GM19395 (cell line): ENCODE results near the gene CDK5R2.

ENCODE experiments used
- ATAC-seq: cut with Tn5 transposase; IDR thresholded peaks from one replicate; pipeline ENCODE4 v1.9.1; 2021; ENCODE audit warnings: mild to moderate bottlenecking, moderate library complexity; ENCODE audit not compliant: unreplicated experiment

The CDK5R2 gene

DNA sequence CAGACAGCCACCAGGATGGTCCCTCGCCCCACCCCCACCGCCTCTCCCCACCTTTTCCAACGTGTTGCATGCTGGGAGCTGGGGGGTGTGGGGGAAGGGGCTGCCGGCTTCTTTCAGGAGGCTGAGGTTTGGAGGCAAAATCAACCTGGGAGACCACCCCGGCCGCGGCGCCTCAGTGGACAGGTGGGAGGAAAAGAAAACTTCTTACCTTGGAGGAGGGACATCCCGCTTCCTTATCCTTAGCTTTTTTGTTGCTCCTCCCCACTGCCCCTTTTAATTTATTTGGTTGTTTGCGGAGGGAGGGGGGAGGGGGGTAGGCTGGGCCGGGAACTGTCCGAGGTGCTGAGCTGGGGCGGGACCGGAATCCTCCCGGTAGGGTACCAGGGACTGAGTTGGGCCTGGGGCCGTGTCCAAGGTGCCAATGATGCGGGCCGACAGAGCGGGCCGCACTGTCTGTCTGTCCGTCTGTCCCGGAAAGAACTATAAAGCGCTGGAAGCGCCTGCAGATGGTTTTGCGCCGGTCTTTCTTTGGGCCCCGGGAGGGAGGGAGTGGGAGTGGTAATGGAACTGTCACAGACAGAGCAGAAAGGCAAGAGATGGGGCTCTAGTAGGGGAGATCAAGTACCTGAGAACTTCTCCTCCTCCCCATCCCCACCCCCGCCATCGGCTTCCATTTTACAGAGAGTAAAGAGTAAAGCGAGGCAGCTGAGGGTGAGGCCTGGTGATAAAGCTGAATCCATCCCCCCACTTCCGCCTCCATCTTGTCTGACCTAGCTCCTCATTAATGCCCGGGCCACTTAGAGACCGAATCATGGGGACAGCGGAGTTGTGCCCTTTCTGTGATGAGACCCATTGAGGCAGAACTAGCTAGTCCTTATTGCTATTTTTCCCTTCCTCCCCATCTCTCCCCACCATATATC is 2.4 kb downstream of the CDK5R2 start:
- no peak for ATAC-seq

GRCh38 chr2:218962859-218963492 is 3.5 kb downstream of the CDK5R2 start:
- ATAC-seq, result no peak

DNA sequence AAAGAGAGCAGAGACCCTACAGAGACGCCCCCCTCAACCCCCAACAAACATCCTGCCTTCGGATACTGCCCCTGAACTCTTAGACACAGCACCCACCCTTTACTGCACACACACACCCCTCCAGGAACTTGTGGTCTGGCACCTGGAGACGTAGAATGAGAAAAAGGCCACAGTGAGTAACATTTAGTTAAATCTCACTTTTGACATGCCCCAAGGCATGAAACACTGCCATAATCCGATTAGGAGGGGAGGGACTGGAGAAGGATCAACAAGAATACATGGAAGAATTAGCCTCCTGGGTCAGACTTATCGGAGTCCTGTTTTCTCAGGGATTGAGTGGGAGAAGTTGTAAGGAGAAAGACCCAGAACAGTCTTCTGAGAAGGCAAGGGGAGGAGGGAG is 4.1 kb downstream of the CDK5R2 start:
- no peak for ATAC-seq

DNA sequence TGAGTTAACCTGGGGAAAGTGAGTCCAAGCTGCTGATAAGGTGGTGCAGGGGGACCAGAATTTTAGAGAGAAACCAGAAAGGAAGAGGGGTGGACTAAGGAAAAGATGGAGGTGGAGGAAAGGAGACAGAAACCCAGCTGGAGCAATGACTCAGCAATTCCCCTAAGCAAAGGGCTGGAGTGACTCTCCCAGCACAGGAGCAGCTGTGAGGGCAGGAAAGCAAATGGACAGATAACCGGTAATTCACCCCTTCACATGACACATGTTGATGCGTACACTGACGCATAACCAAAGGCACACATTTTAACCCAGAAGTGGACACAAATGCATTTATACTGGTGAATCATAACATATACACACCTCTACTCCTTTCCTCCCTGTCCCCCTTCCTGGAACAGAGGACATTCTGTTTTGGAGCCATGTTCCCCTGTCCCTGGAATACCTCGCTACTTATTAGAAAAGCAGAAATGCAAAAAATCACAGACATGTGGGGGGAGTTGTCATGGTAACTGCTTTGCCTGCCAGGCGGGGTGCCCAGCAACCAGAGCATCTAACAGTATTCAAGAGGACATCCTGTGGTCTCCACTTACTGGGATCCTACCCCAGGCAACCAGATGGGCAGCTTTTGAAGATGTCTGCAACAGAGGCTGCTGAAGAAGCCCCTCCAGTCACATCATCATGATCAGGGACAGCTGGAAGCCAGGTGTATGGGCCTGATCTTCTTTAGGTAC is 4.7 kb downstream of the CDK5R2 start:
- ATAC-seq, result no peak

DNA sequence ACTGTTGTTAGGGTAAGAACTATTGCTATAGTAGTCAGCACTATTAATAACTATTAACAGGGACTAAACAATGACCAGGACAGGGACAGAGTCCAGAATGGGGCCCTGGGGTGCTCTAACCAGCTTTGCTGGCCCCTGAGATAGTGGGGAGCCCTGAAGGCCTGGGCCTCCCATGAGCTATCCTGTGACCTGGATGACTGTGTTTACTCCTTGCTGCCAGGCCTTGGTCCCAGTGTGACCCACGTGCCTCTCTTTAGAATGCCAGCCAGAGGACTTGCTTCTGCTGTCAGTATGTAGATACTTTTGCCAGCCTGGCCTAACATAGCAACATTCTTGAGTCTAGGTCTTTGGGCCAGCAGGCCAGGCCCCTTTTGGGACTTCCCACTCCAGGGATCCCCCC is 11.4 kb downstream of the CDK5R2 start:
- no peak for ATAC-seq

GRCh38 chr2:218975060-218975777 is 15.8 kb downstream of the CDK5R2 start:
- ATAC-seq, result no peak

GRCh38 chr2:218979846-218980734 is 20.6 kb downstream of the CDK5R2 start:
- peak; percentile 96 for ATAC-seq

DNA sequence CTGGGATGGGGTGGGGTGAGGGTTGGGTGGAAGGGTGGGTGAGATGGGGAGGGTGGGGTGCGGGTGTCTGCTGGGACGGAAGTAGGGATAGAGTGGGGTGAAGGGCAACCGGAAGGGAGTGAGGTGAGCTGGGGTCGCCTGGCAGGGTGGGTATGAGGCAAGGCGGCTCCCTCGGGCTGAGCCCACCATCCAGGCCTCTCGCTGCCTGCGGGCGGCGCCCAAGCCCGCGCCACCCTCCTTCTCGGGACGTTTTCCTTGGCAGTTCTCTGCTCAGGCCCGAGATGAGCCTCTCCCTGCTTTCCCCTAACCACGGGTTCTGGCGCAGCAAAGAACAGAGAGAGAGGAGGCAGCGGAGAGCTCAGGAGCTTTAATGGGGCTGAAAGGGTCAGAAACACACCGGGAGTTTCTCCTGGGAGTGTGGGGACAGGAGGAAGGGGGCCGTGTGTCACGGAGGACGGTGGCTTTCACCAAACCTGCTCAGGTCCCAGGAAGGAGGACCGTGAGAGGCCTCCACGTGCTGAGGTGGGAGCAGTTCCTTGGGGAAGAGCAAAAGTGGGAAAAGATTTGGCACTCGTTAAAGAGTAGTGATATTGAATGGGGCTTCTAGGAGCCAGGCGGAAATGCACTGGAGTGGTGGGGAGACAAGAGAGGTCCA is 21.4 kb downstream of the CDK5R2 start:
- ATAC-seq, result no peak

DNA sequence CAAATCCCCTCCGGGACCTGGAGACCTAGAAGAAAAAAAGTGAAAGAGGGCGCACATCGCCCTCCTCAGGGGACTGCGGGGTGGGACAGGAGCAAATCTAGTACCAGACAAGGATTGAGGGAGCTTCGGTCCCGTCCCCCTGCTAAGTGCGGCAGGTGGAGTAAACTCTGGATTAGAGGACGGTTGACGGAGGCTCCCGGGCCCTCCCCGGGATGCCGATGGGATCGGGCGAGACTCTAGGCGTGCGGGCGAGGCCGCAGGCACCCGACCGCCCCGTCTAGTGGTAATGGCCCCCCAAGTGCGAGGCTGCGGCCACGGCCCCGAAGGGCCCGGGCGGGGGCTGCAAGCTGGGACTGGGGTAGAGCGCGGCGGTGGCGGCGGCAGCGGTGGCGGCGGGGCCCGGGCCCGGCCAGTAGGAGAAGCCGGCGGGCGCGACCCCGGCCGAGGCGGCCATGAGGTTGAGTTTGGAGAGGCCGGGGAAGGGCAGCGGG is 22.0 kb downstream of the CDK5R2 start:
- no peak for ATAC-seq

GRCh38 chr2:218981881-218982585 is 22.6 kb downstream of the CDK5R2 start:
- ATAC-seq, result no peak

- no peak for ATAC-seq
Observed at GRCh38 chr2:218982586-218983262, 23.3 kb downstream of the CDK5R2 start.

- ATAC-seq, result no peak
Observed at GRCh38 chr2:218983263-218983933, 23.9 kb downstream of the CDK5R2 start.

DNA sequence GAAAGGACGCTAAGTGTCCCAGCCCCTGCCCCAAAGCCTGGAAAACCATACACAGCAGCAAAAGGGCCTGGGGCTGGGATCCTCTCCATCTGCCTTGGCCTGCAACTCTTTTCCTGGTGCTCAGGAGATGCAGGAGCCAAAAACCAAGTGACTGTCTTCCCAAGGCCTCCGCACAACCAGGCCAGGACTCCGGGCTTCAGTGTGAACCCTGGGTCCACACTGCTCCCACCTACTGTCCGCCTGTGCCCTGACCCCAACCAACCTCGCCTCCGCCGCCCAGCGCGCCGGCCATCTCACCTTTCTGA is 24.4 kb downstream of the CDK5R2 start:
- ATAC-seq, result no peak

DNA sequence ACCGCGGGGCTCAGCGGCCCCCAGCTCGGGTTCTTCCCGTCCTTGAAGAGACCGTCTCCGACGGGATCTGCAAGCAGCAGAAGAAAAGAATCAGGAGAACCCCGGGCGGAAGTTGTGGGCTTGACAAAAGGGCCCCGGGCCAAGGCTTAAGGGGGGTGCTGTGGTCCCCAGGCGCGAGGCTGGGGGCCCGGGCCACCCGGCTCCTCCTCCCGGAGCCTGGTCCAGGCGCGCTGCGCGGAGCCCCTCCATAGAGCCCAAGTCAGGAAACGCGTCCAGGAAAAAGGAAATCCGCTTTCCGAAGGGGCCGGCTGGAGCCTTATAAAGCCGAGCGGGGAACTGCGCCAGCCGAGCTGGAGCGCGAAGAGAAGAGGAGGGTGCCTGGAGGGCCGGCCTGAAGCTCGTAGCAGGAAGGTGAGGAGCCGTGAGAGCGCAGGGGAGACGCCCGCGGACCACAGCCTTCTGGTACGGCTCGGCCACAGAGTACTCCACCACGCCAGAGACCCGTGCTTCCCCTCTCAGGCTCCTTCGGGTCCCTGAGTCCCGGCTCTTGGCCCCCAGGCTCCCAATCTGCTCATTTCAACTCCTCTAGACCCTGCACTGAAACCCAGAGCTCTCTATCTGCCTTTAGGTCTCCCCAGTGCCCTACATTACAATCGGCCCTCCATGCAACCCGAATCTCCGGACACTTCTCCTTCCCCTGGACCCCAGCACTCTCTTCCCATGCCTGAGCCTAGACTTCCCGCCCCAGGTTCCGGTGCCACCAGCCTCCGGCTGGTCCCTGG is 25.0 kb downstream of the CDK5R2 start:
- ATAC-seq, result no peak

DNA sequence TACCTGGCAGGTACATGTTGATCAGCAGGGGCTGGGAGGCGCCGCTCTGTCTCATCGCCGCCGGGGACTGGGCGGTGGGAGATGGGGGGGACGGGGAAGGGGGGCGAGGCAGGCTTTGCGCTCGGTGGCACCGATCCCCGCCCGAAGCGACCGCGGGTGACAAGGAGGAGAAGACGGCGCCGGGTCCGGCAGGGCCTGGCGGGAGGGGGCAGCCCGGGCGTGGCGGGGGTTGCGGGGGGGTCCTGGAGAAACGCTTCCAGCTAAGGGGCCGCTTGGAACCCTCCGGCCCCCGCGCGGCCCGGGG is 25.5 kb downstream of the CDK5R2 start, which contains the start of gene FEV:
TSS of gene FEV (minus strand) at position 164 of the 304 bp plus-strand sequence. CDS start at position 55, 109 bp downstream.
- no peak for ATAC-seq

DNA sequence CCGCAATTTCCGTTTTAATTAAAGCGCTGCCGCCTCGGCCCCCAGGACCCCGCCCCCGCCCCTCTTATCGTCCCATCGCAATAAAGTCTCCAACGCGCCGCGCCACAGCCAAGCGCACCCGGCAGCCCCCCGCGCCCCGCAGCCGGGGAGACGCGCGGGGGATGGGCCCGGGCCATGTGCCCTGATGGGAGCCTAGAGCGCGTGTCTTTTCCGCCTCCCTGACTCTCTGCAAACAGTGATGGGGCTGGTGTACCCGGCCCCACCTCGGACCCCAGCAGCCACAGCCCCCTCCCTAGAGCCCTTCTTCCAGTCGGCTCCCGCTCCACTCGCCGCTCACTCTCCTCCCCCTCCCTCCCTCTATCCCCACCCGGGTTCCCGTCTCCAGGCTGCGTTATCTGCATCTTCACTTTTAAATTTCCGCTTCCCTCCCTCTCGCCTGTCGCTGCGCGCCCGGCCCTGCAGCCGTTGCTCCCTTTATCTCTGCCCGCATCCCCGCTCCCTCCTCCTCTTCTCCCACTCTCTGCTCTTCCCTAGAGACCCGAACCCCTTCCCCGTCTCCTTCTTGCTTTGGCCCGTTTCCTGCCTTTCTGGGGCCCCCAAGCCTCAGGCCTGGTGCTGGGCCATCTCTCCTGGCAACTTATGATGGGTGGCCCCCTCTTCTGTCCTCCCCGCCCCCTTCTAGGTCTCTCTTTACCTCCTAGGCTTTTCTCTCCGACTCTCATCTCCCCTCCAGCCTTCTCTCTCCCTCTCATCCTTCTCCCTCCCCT is 26.0 kb downstream of the CDK5R2 start:
- ATAC-seq, result no peak
